Measurements from ENCODE around the gene CPNE7.

CPNE7 gene

DNA sequence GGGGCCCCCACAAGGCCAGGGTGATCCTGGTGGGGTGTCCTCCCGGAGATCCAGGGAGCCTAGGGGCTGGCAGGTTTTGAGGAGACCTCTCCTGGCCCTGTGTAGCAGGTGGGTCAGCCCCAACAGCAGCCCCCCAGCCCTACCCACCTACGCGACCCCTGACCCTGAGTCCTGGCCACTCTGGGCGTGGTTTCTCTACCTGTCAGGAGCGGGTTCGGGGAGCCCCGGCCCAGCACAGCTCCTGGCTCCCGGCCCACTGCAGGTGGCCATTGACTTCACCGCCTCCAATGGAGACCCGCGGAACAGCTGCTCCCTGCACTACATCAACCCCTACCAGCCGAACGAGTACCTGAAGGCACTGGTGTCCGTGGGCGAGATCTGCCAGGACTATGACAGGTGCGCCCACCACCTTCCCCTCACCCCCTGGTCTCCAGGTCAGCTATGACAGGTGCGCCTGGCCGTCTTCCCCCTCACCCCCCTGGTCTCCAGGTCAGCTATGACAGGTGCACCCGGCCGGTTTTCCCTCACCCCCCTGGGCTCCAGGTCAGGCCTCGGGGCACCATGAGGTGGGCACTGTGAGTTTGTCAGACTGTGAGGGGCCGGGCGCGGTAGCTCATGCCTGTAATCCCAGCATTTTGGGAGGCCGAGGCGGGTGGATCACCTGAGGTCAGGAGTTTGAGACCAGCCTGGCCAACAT is 13.0 kb downstream of the CPNE7 start:
- Histone ChIP-seq H3K9me3 (ENCODE audit: control insufficient read depth, insufficient read depth, low read depth, low read length) (no peaks in the 10 kb centered on the region), H3K4me3 (ENCODE audit: low read depth, low read length) (no peak overlapping the region)

DNA sequence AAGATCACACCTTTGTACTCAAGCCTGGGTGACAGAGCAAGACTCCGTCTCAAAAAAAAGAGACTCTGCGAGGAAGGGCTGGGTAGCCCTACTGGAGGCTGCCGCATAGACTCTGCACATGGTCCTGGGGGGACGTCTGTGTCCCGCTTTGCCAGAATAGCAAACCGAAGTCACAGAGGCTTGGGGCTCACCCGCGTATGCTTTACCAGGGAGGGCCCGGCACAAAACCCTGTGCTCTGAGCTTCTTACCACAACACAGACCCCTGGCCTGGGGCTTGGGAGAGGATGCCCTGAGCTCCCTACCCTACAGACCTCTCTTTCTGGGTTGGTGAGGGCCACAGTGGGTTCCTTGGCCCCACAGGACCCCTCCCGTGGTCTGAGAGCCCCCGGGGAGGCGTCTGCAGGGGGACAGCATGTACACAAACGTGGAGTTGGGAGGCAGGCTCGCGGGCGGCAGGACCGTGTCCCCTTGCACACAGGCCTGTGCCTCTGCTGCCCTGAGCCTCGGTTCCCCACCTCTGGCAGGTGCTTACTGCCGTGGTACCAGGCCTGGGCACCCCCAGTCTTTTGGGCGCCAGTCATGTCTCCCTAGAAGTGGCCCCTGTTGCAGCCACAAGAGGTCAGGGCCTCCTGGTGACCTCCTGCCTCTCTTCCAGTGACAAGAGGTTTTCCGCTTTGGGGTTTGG is 13.8 kb downstream of the CPNE7 start:
- Histone ChIP-seq H3K27ac (ENCODE audit: low read depth, low read length) (no peak overlapping the region), H3K4me3 (ENCODE audit: low read depth, low read length) (no peak overlapping the region), H3K9ac (ENCODE audit: low read length) (no peak overlapping the region), H3K4me1 (ENCODE audit: control insufficient read depth, insufficient read depth, low read length) (no peaks in the 10 kb centered on the region), H3K9me3 (ENCODE audit: control insufficient read depth, insufficient read depth, low read depth, low read length) (no peaks in the 10 kb centered on the region), H3K27me3 (ENCODE audit: control insufficient read depth, insufficient read depth, low read length) (no peaks in the 10 kb centered on the region), H3K36me3 (ENCODE audit: control insufficient read depth, insufficient read depth, low read length) (peaks cover 3% of the 10 kb centered on the region; the same call in 1 of the 2 replicates)

More for the DNA sequence above, 13.0 kb downstream of the CPNE7 start:
- H3K27me3 ChIP-seq (ENCODE audit: control insufficient read depth, insufficient read depth, low read length) = no peaks in the 10 kb centered on the region
- no peaks in the 10 kb centered on the region for H3K4me1 ChIP-seq (ENCODE audit: control insufficient read depth, insufficient read depth, low read length)
- peaks cover 3% of the 10 kb centered on the region; the same call in 1 of the 2 replicates for H3K36me3 ChIP-seq (ENCODE audit: control insufficient read depth, insufficient read depth, low read length)
- no peak overlapping the region for H3K9ac ChIP-seq (ENCODE audit: low read length)
- H3K27ac ChIP-seq (ENCODE audit: low read depth, low read length) = no peak overlapping the region

DNA sequence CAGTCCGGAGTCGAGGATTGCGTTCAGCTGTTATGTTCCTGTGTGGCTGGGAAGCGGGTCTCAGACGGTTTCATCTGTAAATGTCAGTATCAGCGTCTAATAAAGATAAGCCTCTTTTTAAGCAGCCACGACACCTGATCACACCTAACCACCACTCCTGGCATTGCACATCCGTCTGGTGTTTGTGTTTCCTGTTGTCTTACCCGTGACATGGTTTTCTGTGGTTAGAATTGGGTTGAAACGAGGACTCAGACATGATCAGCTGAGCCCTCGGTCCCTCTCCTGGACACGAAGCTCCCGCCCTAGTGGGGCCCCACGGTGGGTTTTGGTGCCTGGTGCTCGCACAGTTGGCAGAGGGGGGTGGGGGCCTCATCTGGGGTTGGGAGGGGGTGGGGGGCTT is 18.3 kb downstream of the CPNE7 start:
- no peak overlapping the region for H3K9ac ChIP-seq (ENCODE audit: low read length)
- H3K27ac ChIP-seq (ENCODE audit: low read depth, low read length) = no peak overlapping the region
- no peaks in the 10 kb centered on the region for H3K4me1 ChIP-seq (ENCODE audit: control insufficient read depth, insufficient read depth, low read length)
- no peaks in the 10 kb centered on the region for H3K9me3 ChIP-seq (ENCODE audit: control insufficient read depth, insufficient read depth, low read depth, low read length)
- H3K36me3 ChIP-seq (ENCODE audit: control insufficient read depth, insufficient read depth, low read length) = peaks cover 8% of the 10 kb centered on the region; the same call in 1 of the 2 replicates
- H3K4me3 ChIP-seq (ENCODE audit: low read depth, low read length) = no peak overlapping the region
- H3K27me3 ChIP-seq (ENCODE audit: control insufficient read depth, insufficient read depth, low read length) = no peaks in the 10 kb centered on the region

DNA sequence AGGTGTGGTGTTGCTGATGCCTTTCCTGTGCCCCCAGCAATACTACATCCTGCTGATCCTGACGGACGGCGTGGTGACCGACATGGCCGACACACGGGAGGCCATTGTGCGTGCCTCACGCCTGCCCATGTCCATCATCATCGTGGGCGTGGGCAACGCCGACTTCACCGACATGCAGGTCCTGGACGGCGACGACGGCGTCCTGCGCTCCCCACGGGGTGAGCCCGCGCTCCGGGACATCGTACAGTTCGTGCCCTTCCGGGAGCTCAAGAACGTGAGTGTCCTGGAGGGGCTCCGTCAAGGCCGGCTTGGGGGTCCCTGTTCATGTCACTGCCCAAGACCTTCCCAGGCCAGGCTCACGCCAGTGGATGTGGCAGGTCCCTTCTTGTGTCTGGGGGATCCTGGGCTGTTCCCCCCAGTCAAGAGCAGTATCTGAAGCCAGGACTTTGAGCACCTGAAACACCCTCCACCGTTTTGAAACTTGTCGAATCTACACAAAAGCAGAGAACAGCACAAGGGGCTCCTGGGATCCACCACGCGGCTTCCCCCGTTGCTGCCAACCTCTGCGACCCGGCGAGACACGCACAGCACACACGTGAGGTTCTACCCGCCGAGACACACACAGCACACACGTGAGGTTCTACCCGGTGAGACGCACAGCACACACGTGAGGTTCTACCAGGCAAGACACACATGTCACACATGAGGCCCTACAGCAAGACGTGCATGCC is 19.9 kb downstream of the CPNE7 start:
- Histone ChIP-seq H3K27me3 (ENCODE audit: control insufficient read depth, insufficient read depth, low read length) (no peaks in the 10 kb centered on the region), H3K36me3 (ENCODE audit: control insufficient read depth, insufficient read depth, low read length) (peaks cover 4% of the 10 kb centered on the region; the same call in 1 of the 2 replicates), H3K9me3 (ENCODE audit: control insufficient read depth, insufficient read depth, low read depth, low read length) (no peaks in the 10 kb centered on the region), H3K4me1 (ENCODE audit: control insufficient read depth, insufficient read depth, low read length) (peaks cover 5% of the 10 kb centered on the region; the same call in 1 of the 2 replicates), H3K27ac (ENCODE audit: low read depth, low read length) (no peak overlapping the region), H3K4me3 (ENCODE audit: low read depth, low read length) (no peak overlapping the region), H3K9ac (ENCODE audit: low read length) (no peak overlapping the region)

DNA sequence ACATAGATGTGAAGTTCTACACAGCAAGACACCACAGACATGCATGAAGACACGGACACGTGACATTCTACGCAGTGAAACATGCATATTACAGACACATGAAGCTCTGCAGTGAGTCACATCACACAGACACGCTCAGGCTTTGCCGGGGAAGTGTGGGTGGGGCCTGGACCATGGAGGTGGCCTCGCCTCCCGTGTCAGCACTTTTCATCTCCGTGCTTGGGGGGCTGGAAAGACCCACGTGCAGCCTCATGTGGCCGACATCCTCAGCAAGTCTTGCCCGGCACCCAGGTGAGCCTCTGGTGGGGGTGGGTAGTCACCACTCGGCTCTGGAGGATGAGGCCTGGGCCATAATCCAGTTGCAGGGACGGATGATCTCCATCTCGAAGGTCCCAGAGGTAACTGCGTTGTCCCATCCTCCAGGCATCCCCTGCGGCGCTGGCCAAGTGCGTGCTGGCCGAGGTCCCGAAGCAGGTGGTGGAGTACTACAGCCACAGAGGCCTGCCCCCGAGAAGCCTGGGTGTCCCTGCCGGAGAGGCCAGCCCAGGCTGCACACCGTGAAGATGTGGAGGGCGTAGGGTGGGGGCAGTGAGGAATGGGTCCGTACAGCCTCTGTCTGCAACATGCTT is 20.6 kb downstream of the CPNE7 start:
- H3K36me3 ChIP-seq (ENCODE audit: control insufficient read depth, insufficient read depth, low read length) = peaks cover 4% of the 10 kb centered on the region; the same call in 1 of the 2 replicates
- H3K4me1 ChIP-seq (ENCODE audit: control insufficient read depth, insufficient read depth, low read length) = peaks cover 5% of the 10 kb centered on the region; the same call in 1 of the 2 replicates
- no peak overlapping the region for H3K4me3 ChIP-seq (ENCODE audit: low read depth, low read length)
- H3K9ac ChIP-seq (ENCODE audit: low read length) = no peak overlapping the region
- H3K9me3 ChIP-seq (ENCODE audit: control insufficient read depth, insufficient read depth, low read depth, low read length) = no peaks in the 10 kb centered on the region
- H3K27ac ChIP-seq (ENCODE audit: low read depth, low read length) = no peak overlapping the region
- no peaks in the 10 kb centered on the region for H3K27me3 ChIP-seq (ENCODE audit: control insufficient read depth, insufficient read depth, low read length)

DNA sequence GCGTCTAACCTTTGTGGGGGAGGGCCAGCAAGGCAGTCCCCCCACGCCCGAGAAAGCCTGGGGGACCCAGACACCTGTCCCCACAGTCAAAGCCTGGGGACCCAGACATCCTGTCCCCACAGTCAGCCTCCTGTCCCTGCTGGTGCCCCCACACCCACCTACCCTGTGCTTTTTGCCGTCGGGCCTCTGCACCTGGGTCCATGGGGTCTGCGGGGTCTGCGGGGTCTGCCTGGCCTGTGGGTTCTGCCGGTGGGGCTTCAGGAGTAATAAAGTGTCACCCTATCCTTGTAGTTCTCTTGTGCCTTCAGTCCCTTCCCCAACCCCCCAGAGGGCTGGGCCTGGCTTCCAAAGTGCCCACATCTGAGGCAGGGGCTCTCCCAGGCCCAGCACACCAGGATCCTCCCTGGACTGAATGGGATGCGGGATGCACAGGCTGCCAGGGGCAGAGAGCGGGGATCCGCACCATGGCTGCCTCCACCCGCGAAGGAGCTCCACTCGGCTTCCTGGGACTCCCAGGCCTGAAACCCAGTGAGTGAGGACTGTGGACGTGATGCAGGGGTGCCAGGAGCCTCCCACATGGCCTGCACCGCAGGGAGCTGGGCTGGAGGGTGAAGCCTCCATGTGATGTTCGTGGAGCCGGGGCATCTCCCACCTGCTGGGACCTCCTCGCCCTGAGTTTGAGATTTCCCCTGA is 21.5 kb downstream of the CPNE7 start:
- Histone ChIP-seq H3K27me3 (ENCODE audit: control insufficient read depth, insufficient read depth, low read length) (no peaks in the 10 kb centered on the region), H3K9ac (ENCODE audit: low read length) (no peak overlapping the region), H3K27ac (ENCODE audit: low read depth, low read length) (no peak overlapping the region), H3K4me1 (ENCODE audit: control insufficient read depth, insufficient read depth, low read length) (peaks cover 8% of the 10 kb centered on the region; the same call in 1 of the 2 replicates), H3K4me3 (ENCODE audit: low read depth, low read length) (no peak overlapping the region), H3K9me3 (ENCODE audit: control insufficient read depth, insufficient read depth, low read depth, low read length) (no peaks in the 10 kb centered on the region), H3K36me3 (ENCODE audit: control insufficient read depth, insufficient read depth, low read length) (peaks cover 4% of the 10 kb centered on the region; the same call in 1 of the 2 replicates)

DNA sequence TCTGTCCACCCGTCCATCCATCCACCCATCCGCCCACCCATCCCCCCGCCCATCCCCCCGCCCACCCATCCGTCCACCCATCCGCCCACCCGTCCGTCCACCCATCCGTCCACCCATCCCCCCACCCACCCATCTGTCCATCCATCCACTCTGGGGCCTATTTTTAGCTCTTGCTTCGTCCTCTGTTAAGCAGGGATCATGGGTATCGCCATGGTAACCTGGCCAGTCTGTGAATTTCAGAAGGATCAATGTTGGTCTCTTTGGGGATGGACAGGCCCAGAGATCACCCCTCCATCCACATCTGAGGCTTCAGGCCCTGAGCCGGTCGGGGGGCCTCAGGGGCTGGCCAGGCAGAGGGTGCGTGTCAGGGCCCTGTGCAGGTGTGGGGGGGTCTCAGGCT is 22.6 kb downstream of the CPNE7 start:
- Histone ChIP-seq H3K9me3 (ENCODE audit: control insufficient read depth, insufficient read depth, low read depth, low read length) (no peaks in the 10 kb centered on the region), H3K9ac (ENCODE audit: low read length) (no peak overlapping the region), H3K27ac (ENCODE audit: low read depth, low read length) (no peak overlapping the region), H3K36me3 (ENCODE audit: control insufficient read depth, insufficient read depth, low read length) (peaks cover 4% of the 10 kb centered on the region; the same call in 1 of the 2 replicates), H3K4me3 (ENCODE audit: low read depth, low read length) (no peak overlapping the region), H3K4me1 (ENCODE audit: control insufficient read depth, insufficient read depth, low read length) (peaks cover 18% of the 10 kb centered on the region; the same call in 1 of the 2 replicates), H3K27me3 (ENCODE audit: control insufficient read depth, insufficient read depth, low read length) (no peaks in the 10 kb centered on the region)

DNA sequence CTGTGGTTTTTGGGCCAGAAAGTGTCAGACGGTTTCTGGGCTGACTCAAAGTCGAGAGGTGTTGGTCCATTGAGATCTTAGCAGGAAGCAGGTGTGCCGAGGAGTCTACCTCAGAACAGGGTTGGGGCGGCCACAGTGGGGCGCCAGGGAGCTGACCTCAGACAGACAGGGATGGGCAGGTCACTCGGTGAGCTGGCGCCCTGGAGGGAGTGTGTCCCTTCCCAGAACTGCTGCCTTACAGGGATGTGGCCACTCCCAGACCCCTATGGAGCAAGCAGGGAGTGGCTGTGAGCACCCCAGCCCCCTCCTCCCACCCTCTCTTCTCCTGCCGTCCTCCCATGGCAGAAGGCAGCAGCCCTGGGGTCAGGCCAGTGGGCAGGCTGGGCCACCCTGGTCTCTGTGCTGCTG is 23.9 kb downstream of the CPNE7 start:
- peaks cover 18% of the 10 kb centered on the region; the same call in 1 of the 2 replicates for H3K4me1 ChIP-seq (ENCODE audit: control insufficient read depth, insufficient read depth, low read length)
- peaks cover 4% of the 10 kb centered on the region; the same call in 1 of the 2 replicates for H3K36me3 ChIP-seq (ENCODE audit: control insufficient read depth, insufficient read depth, low read length)
- no peaks in the 10 kb centered on the region for H3K9me3 ChIP-seq (ENCODE audit: control insufficient read depth, insufficient read depth, low read depth, low read length)
- H3K9ac ChIP-seq (ENCODE audit: low read length) = no peak overlapping the region
- no peak overlapping the region for H3K27ac ChIP-seq (ENCODE audit: low read depth, low read length)
- H3K4me3 ChIP-seq (ENCODE audit: low read depth, low read length) = no peak overlapping the region
- no peaks in the 10 kb centered on the region for H3K27me3 ChIP-seq (ENCODE audit: control insufficient read depth, insufficient read depth, low read length)

DNA sequence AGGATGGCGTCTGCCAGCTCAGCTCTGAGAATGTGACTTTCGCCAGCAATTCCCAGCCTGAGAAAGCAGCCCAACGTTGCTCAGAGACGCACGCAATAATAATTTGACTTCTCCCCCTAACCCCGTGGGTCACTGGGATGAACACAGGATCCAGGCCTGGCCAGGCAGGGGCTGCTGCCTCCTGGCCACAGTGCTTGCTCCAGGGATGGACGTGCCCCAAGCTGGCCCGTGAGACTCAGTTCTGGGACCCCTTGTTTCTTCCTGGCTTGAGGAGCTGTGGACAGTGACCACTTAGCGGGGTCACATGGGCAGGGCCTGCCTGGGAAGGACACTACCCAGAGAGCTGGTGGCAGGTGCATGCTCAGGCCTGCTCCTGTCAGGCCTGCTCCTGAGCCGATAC is 24.3 kb downstream of the CPNE7 start:
- Histone ChIP-seq H3K36me3 (ENCODE audit: control insufficient read depth, insufficient read depth, low read length) (peaks cover 4% of the 10 kb centered on the region; the same call in 1 of the 2 replicates), H3K9ac (ENCODE audit: low read length) (no peak overlapping the region), H3K27me3 (ENCODE audit: control insufficient read depth, insufficient read depth, low read length) (no peaks in the 10 kb centered on the region), H3K9me3 (ENCODE audit: control insufficient read depth, insufficient read depth, low read depth, low read length) (no peaks in the 10 kb centered on the region), H3K4me1 (ENCODE audit: control insufficient read depth, insufficient read depth, low read length) (peaks cover 18% of the 10 kb centered on the region; the same call in 1 of the 2 replicates), H3K4me3 (ENCODE audit: low read depth, low read length) (no peak overlapping the region), H3K27ac (ENCODE audit: low read depth, low read length) (no peak overlapping the region)

DNA sequence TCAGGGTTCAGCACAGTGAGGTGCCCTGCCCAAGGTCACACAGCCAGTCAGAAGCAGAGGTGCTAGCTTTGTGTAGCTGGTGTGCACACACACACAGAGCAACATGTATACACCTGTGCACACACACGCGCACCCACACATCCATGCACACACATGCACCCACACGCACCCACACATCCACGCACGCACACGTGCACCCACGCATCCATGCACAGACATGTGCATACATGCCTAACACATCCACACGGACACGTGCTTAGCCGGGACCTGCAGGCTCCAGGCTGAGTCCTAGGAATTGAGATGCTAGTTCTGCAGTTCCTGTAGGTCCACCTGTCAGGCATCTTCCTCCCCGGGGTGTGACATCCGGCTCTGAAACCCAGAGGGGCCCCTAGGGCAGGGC is 24.9 kb downstream of the CPNE7 start:
- no peak overlapping the region for H3K9ac ChIP-seq (ENCODE audit: low read length)
- H3K9me3 ChIP-seq (ENCODE audit: control insufficient read depth, insufficient read depth, low read depth, low read length) = no peaks in the 10 kb centered on the region
- peaks cover 4% of the 10 kb centered on the region; the same call in 1 of the 2 replicates for H3K36me3 ChIP-seq (ENCODE audit: control insufficient read depth, insufficient read depth, low read length)
- H3K4me3 ChIP-seq (ENCODE audit: low read depth, low read length) = no peak overlapping the region
- H3K4me1 ChIP-seq (ENCODE audit: control insufficient read depth, insufficient read depth, low read length) = peaks cover 18% of the 10 kb centered on the region; the same call in 1 of the 2 replicates
- no peaks in the 10 kb centered on the region for H3K27me3 ChIP-seq (ENCODE audit: control insufficient read depth, insufficient read depth, low read length)
- no peak overlapping the region for H3K27ac ChIP-seq (ENCODE audit: low read depth, low read length)

Measured in HUES6 (cell line).